Liver (tissue), 9 donors: ENCODE measurements around the gene CA5A. TPM values are rescaled to one million over a fixed set of nuclear protein-coding genes. Genes with fewer than 3 reads are reported as not detected.

Experiments
- DNase-seq: peaks from one replicate; pipeline ENCODE4 v3.0.0-alpha.2; 2017; ENCODE audit warnings: low spot score
- H3K27ac ChIP-seq, 2 donors: one replicate each; pipeline ENCODE4 v1.7.0; 2013; ENCODE audit warnings: inconsistent platforms in 2 of 2, low read length in 2 of 2, control low read depth in 1 of 2, low read depth in 1 of 2, mild to moderate bottlenecking in 1 of 2
- H3K27me3 ChIP-seq, 4 donors: one replicate each; pipeline versions ENCODE4 v1.6.1 to v1.7.0; 2013; ENCODE audit warnings: low read length in 3 of 4, inconsistent platforms in 1 of 4, mild to moderate bottlenecking in 1 of 4, moderate library complexity in 1 of 4; ENCODE audit not compliant: control insufficient read depth in 4 of 4, insufficient read depth in 4 of 4
- H3K36me3 ChIP-seq, 4 donors: one replicate each; pipeline versions ENCODE4 v1.6.1 to v1.7.0; 2013; ENCODE audit warnings: low read length in 3 of 4, mild to moderate bottlenecking in 3 of 4, low read depth in 1 of 4, moderate library complexity in 1 of 4; ENCODE audit not compliant: control insufficient read depth in 4 of 4, insufficient read depth in 3 of 4
- H3K4me1 ChIP-seq, 4 donors: one replicate each; pipeline versions ENCODE4 v1.6.1 to v1.7.0; 2013; ENCODE audit warnings: low read length in 3 of 4, mild to moderate bottlenecking in 3 of 4, moderate library complexity in 1 of 4; ENCODE audit not compliant: control insufficient read depth in 4 of 4, insufficient read depth in 4 of 4
- H3K4me3 ChIP-seq, 3 donors: one replicate each; pipeline versions ENCODE4 v1.6.1 to v1.7.0; 2013; ENCODE audit warnings: low read length in 3 of 3, control low read depth in 1 of 3, low read depth in 1 of 3, mild to moderate bottlenecking in 1 of 3
- H3K9ac ChIP-seq, 2 donors: one replicate each; pipeline ENCODE4 v1.7.0; 2013; ENCODE audit warnings: low read length in 2 of 2, mild to moderate bottlenecking in 2 of 2, moderate library complexity in 2 of 2, control low read depth in 1 of 2, low read depth in 1 of 2
- H3K9me3 ChIP-seq, 4 donors: one replicate each; pipeline versions ENCODE4 v1.6.1 to v1.7.0; 2013; ENCODE audit warnings: low read length in 3 of 4; ENCODE audit not compliant: control insufficient read depth in 4 of 4
- CTCF ChIP-seq: fragments of 150-350 bp; IDR thresholded peaks from 2 replicates; pipeline ENCODE4 v1.5.1; 2017; ENCODE audit warnings: improper control_type of control experiment, low read depth, low read length; ENCODE audit not compliant: missing input control
- EGR1 ChIP-seq, 2 donors: IDR thresholded peaks; 2 replicates each; pipeline ENCODE4 v1.6.1; 2016 to 2018; ENCODE audit warnings: antibody characterized with exemption in 2 of 2, low read depth in 2 of 2
- FOXA1 ChIP-seq: IDR thresholded peaks from 2 replicates; pipeline ENCODE4 v1.6.1; 2016; ENCODE audit warnings: antibody characterized with exemption
- FOXA2 ChIP-seq: IDR thresholded peaks from 2 replicates; pipeline ENCODE4 v1.6.1; 2016; ENCODE audit warnings: antibody characterized with exemption
- GABPA ChIP-seq, 2 donors: IDR thresholded peaks in 1 of 2; conservative IDR thresholded peaks in 1 of 2; 2 replicates each; pipeline ENCODE4 v1.6.1; 2016; ENCODE audit warnings: antibody characterized with exemption in 2 of 2, mild to moderate bottlenecking in 1 of 2, moderate library complexity in 1 of 2
- HNF4A ChIP-seq, 2 donors: conservative IDR thresholded peaks; 2 replicates each; pipeline ENCODE4 v1.6.1; 2016; ENCODE audit warnings: antibody characterized with exemption in 2 of 2, mild to moderate bottlenecking in 2 of 2
- HNF4G ChIP-seq: IDR thresholded peaks from 2 replicates; pipeline ENCODE4 v1.6.1; 2016; ENCODE audit warnings: antibody characterized with exemption
- JUND ChIP-seq, 2 donors: IDR thresholded peaks; 2 replicates each; pipeline ENCODE4 v1.6.1; 2016; ENCODE audit warnings: antibody characterized with exemption in 2 of 2
- MAX ChIP-seq: IDR thresholded peaks from 2 replicates; pipeline ENCODE4 v1.6.1; 2016; ENCODE audit warnings: antibody characterized with exemption
- NR2F2 ChIP-seq: IDR thresholded peaks from 2 replicates; pipeline ENCODE4 v1.6.1; 2016; ENCODE audit warnings: antibody characterized with exemption
- RAD21 ChIP-seq, 2 donors: IDR thresholded peaks; 2 replicates each; pipeline ENCODE4 v1.6.1; 2016; ENCODE audit warnings: antibody characterized with exemption in 2 of 2, mild to moderate bottlenecking in 2 of 2
- RXRA ChIP-seq, 2 donors: IDR thresholded peaks; 2 replicates each; pipeline ENCODE4 v1.6.1; 2017 to 2018; ENCODE audit warnings: antibody characterized with exemption in 2 of 2, mild to moderate bottlenecking in 1 of 2
- SP1 ChIP-seq: IDR thresholded peaks from 2 replicates; pipeline ENCODE4 v1.6.1; 2018; ENCODE audit warnings: antibody characterized with exemption, mild to moderate bottlenecking
- TAF1 ChIP-seq: conservative IDR thresholded peaks from 2 replicates; pipeline ENCODE4 v1.6.1; 2016; ENCODE audit warnings: antibody characterized with exemption, mild to moderate bottlenecking
- YY1 ChIP-seq: IDR thresholded peaks from 2 replicates; pipeline ENCODE4 v1.6.1; 2016; ENCODE audit warnings: antibody characterized with exemption, mild to moderate bottlenecking
- WGBS: extraction: QIAGEN DNeasy Blood & Tissue Kit; methylation state at CpG from one replicate; pipeline ENCODE4 v1.1.7; 2013; 5-methylcytosine and 5-hydroxymethylcytosine counted together
- polyA plus RNA-seq, 2 donors: library from polyadenylated mRNA; stranded (reverse) in 1 of 2; unstranded in 1 of 2; fragments of 200-250 nt in 1 of 2; fragments of >200 nt in 1 of 2; fragmentation: Nextera tagmentation in 1 of 2; extraction: Ambion mirVana in 1 of 2; gene quantifications; one replicate each; pipeline versions ENCODE4 v1.2.1 to v1.2.3, GENCODE V29; 2013 to 2015
- total RNA-seq, 2 donors: library from RNA; depleted of rRNA; stranded (reverse); fragments of >200 nt; gene quantifications; one replicate each; pipeline ENCODE4 v1.2.3, GENCODE V29; 2014
- TF ChIP-seq, protein P1 (sequence below): IDR thresholded peaks from 2 replicates; pipeline ENCODE4 v1.6.1; 2016; ENCODE audit warnings: antibody characterized with exemption
- TF ChIP-seq, protein P2 (sequence below): IDR thresholded peaks from 2 replicates; pipeline ENCODE4 v1.6.1; 2016; ENCODE audit warnings: antibody characterized with exemption, mild to moderate bottlenecking
- donor health status: healthy.
- donor health status: healthy.
- donor health status: healthy.
- donor health status: healthy.
- donor health status: healthy.

Gene CA5A
- total and polyA plus RNA-seq, 4 donors: 12.3 to 66.8 (median 33.6) TPM

GRCh38 chr16:87965417-87965816, 29.1 kb upstream of the CA5A start:
- Histone ChIP-seq H3K27me3 (no peaks in the 10 kb centered on the region), H3K27ac (no peak overlapping the region), H3K9me3 (no peaks in the 10 kb centered on the region), H3K4me1 (peaks cover 5 to 17% (median 14%) of the 10 kb centered on the region in 4 donors), H3K9ac (no peak overlapping the region), H3K4me3 (no peak overlapping the region), H3K36me3 (peaks cover 0 to 2% (median under 1%) of the 10 kb centered on the region in 4 donors)
- TF ChIP-seq, protein P1, sequence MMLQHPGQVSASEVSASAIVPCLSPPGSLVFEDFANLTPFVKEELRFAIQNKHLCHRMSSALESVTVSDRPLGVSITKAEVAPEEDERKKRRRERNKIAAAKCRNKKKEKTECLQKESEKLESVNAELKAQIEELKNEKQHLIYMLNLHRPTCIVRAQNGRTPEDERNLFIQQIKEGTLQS: no peak
- TF ChIP-seq FOXA1 (no peak), TAF1 (no peak), NR2F2 (no peak), FOXA2 (no peak), RXRA (IDR thresholded peaks at IDR 0.05) (no peak), SP1 (no peak), RAD21 (IDR thresholded peaks at IDR 0.05) (no peak), MAX (no peak), YY1 (no peak), HNF4A (conservative IDR thresholded peaks at IDR 0.05) (no peak), CTCF (no peak), EGR1 (IDR thresholded peaks at IDR 0.05; ENCODE audit: low read depth in 2 of 2) (no peak), HNF4G (no peak), JUND (IDR thresholded peaks at IDR 0.05) (no peak)
- 86% methylated on average over 11 of the region's 11 CpGs for whole genome bisulfite sequencing
- no peak for DNase-seq

- H3K9ac ChIP-seq: no peak overlapping the region
- H3K4me1 ChIP-seq: peaks cover 5 to 17% (median 14%) of the 10 kb centered on the region in 4 donors
- no peak overlapping the region for H3K27ac ChIP-seq
- WGBS: 85% methylated on average over 19 of the region's 19 CpGs
- H3K4me3 ChIP-seq: no peak overlapping the region
- H3K27me3 ChIP-seq: no peaks in the 10 kb centered on the region
- no peak for TF ChIP-seq YY1
- H3K36me3 ChIP-seq: peaks cover 0 to 2% (median under 1%) of the 10 kb centered on the region in 4 donors
- no peaks in the 10 kb centered on the region for H3K9me3 ChIP-seq
- DNase-seq: no peak
Observed at GRCh38 chr16:87964049-87964659, 27.8 kb upstream of the CA5A start.

DNA sequence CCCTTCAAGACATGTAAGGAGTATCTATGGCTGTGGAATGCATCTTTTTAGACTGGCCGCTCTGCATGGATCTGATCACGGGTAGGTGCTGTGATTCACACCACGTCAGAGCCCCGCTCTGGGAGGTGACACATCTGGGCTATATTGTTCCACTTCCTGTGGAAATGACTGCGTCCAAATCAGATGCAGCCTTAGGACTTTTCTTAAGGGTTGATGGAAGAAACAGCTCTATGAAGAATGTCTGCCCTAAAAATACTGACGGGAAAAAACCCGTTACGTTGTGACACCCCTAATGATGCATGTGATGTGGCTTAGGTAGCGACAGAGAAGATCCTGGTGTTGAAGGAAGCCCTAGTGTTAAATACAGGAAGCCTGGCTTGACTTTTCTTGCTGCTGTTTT, 27.1 kb upstream of the CA5A start:
- DNase-seq: no peak
- H3K4me1 ChIP-seq: peaks cover 5 to 17% (median 14%) of the 10 kb centered on the region in 4 donors
- 79% methylated on average over 9 of the region's 9 CpGs for WGBS
- no peak overlapping the region for H3K9ac ChIP-seq
- H3K27ac ChIP-seq: no peak overlapping the region
- H3K36me3 ChIP-seq: peaks cover 0 to 2% (median under 1%) of the 10 kb centered on the region in 4 donors
- TF ChIP-seq HNF4A (conservative IDR thresholded peaks at IDR 0.05) (no peak), JUND (IDR thresholded peaks at IDR 0.05) (no peak), TAF1 (no peak), SP1 (no peak), RXRA (IDR thresholded peaks at IDR 0.05) (no peak), FOXA1 (no peak), HNF4G (no peak), RAD21 (IDR thresholded peaks at IDR 0.05) (no peak), NR2F2 (no peak), FOXA2 (no peak), GABPA (IDR thresholded peaks at IDR 0.05 in 1 of 2, conservative IDR thresholded peaks at IDR 0.05 in 1 of 2) (no peak), CTCF (no peak), EGR1 (IDR thresholded peaks at IDR 0.05; ENCODE audit: low read depth in 2 of 2) (no peak)
- TF ChIP-seq, protein P2, sequence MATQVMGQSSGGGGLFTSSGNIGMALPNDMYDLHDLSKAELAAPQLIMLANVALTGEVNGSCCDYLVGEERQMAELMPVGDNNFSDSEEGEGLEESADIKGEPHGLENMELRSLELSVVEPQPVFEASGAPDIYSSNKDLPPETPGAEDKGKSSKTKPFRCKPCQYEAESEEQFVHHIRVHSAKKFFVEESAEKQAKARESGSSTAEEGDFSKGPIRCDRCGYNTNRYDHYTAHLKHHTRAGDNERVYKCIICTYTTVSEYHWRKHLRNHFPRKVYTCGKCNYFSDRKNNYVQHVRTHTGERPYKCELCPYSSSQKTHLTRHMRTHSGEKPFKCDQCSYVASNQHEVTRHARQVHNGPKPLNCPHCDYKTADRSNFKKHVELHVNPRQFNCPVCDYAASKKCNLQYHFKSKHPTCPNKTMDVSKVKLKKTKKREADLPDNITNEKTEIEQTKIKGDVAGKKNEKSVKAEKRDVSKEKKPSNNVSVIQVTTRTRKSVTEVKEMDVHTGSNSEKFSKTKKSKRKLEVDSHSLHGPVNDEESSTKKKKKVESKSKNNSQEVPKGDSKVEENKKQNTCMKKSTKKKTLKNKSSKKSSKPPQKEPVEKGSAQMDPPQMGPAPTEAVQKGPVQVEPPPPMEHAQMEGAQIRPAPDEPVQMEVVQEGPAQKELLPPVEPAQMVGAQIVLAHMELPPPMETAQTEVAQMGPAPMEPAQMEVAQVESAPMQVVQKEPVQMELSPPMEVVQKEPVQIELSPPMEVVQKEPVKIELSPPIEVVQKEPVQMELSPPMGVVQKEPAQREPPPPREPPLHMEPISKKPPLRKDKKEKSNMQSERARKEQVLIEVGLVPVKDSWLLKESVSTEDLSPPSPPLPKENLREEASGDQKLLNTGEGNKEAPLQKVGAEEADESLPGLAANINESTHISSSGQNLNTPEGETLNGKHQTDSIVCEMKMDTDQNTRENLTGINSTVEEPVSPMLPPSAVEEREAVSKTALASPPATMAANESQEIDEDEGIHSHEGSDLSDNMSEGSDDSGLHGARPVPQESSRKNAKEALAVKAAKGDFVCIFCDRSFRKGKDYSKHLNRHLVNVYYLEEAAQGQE: no peak
- H3K4me3 ChIP-seq: no peak overlapping the region
- H3K27me3 ChIP-seq: no peaks in the 10 kb centered on the region
- no peaks in the 10 kb centered on the region for H3K9me3 ChIP-seq
